NCI-H2196 (cell line): ENCODE results near the gene CDCA4.
"Not testable (repeated sequence)": the region's sequence is repeated elsewhere in the genome, so short reads cannot be mapped to it uniquely, and the experiment has no call there.

Experiments
- DNase-seq: peaks from one replicate; lab custom pipeline; 2025; ENCODE audit not compliant: unreplicated experiment; lab: John Stamatoyannopoulos, UW

The CDCA4 gene

GRCh38 chr14:105058521-105059034 is 37.7 kb upstream of the CDCA4 start:
- no peak for DNase-seq

- DNase-seq = no peak
These were observed 35.5 kb upstream of the CDCA4 start for GRCh38 chr14:105056303-105056831.

GRCh38 chr14:105055736-105056302 is 34.9 kb upstream of the CDCA4 start:
- no peak for DNase-seq

- no peak for DNase-seq
These were observed 34.5 kb upstream of the CDCA4 start for GRCh38 chr14:105055334-105055733.

- DNase-seq = no peak
These were observed 33.1 kb upstream of the CDCA4 start for GRCh38 chr14:105053996-105054395.

- DNase-seq = no peak
These were observed 32.5 kb upstream of the CDCA4 start for GRCh38 chr14:105053421-105053820.

- DNase-seq = no peak
These were observed 31.2 kb upstream of the CDCA4 start for GRCh38 chr14:105052110-105052458.

GRCh38 chr14:105051182-105052109 is 30.6 kb upstream of the CDCA4 start:
- no peak for DNase-seq

- peak; percentile 66 for DNase-seq
These were observed 29.6 kb upstream of the CDCA4 start for GRCh38 chr14:105050551-105050897.

GRCh38 chr14:105049753-105050550 is 29.1 kb upstream of the CDCA4 start:
- DNase-seq = no peak

- DNase-seq = no peak
These were observed 26.6 kb upstream of the CDCA4 start for GRCh38 chr14:105047283-105048016.

- DNase-seq = no peak
These were observed 26.0 kb upstream of the CDCA4 start for GRCh38 chr14:105046891-105047282.

- peak; percentile 71 for DNase-seq
These were observed 24.9 kb upstream of the CDCA4 start for GRCh38 chr14:105045710-105046326.

GRCh38 chr14:105043641-105044040 is 22.8 kb upstream of the CDCA4 start:
- DNase-seq = no peak

GRCh38 chr14:105042813-105043212 is 21.9 kb upstream of the CDCA4 start:
- no peak for DNase-seq

- no peak for DNase-seq
These were observed 21.2 kb upstream of the CDCA4 start for GRCh38 chr14:105041841-105042765.

GRCh38 chr14:105039458-105040205 is 18.7 kb upstream of the CDCA4 start:
- no peak for DNase-seq

GRCh38 chr14:105035616-105036015 is 14.7 kb upstream of the CDCA4 start:
- DNase-seq = not testable (repeated sequence)
